ENCODE data around the gene PMEPA1.

The PMEPA1 gene

GRCh38 chr20:57675773-57676172 is 34.0 kb downstream of the PMEPA1 start:
- DNase-seq = no peak

- DNase-seq = no peak
Measured at GRCh38 chr20:57672953-57673575, 36.8 kb downstream of the PMEPA1 start.

- no peak for DNase-seq
Measured at GRCh38 chr20:57672164-57672563, 37.7 kb downstream of the PMEPA1 start.

- DNase-seq = no peak
Measured at GRCh38 chr20:57671662-57672061, 38.2 kb downstream of the PMEPA1 start.

GRCh38 chr20:57671072-57671391 is 38.8 kb downstream of the PMEPA1 start:
- no peak for DNase-seq

- no peak for DNase-seq
Measured at GRCh38 chr20:57670288-57671071, 39.3 kb downstream of the PMEPA1 start.

GRCh38 chr20:57669632-57670031 is 40.2 kb downstream of the PMEPA1 start:
- DNase-seq = no peak

- DNase-seq = no peak
Measured at GRCh38 chr20:57667924-57668782, 41.7 kb downstream of the PMEPA1 start.

- DNase-seq = no peak
Measured at GRCh38 chr20:57667388-57667787, 42.4 kb downstream of the PMEPA1 start.

- DNase-seq = no peak
Measured at GRCh38 chr20:57666834-57667157, 43.0 kb downstream of the PMEPA1 start.

- no peak for DNase-seq
Measured at GRCh38 chr20:57666106-57666833, 43.5 kb downstream of the PMEPA1 start.

- no peak for DNase-seq
Measured at GRCh38 chr20:57665589-57665971, 44.2 kb downstream of the PMEPA1 start.

GRCh38 chr20:57664924-57665588 is 44.8 kb downstream of the PMEPA1 start:
- no peak for DNase-seq

GRCh38 chr20:57664476-57664875 is 45.3 kb downstream of the PMEPA1 start:
- no peak for DNase-seq

GRCh38 chr20:57663681-57664451 is 45.9 kb downstream of the PMEPA1 start:
- no peak for DNase-seq

- DNase-seq = no peak
Measured at GRCh38 chr20:57663241-57663640, 46.6 kb downstream of the PMEPA1 start.

- DNase-seq = no peak
Measured at GRCh38 chr20:57662456-57663240, 47.2 kb downstream of the PMEPA1 start.

- DNase-seq = no peak
Measured at GRCh38 chr20:57661746-57662455, 47.9 kb downstream of the PMEPA1 start.

GRCh38 chr20:57660922-57661745 is 48.7 kb downstream of the PMEPA1 start:
- DNase-seq = no peak
